ENCODE measurements around the gene RSL24D1.

RSL24D1 gene

DNA sequence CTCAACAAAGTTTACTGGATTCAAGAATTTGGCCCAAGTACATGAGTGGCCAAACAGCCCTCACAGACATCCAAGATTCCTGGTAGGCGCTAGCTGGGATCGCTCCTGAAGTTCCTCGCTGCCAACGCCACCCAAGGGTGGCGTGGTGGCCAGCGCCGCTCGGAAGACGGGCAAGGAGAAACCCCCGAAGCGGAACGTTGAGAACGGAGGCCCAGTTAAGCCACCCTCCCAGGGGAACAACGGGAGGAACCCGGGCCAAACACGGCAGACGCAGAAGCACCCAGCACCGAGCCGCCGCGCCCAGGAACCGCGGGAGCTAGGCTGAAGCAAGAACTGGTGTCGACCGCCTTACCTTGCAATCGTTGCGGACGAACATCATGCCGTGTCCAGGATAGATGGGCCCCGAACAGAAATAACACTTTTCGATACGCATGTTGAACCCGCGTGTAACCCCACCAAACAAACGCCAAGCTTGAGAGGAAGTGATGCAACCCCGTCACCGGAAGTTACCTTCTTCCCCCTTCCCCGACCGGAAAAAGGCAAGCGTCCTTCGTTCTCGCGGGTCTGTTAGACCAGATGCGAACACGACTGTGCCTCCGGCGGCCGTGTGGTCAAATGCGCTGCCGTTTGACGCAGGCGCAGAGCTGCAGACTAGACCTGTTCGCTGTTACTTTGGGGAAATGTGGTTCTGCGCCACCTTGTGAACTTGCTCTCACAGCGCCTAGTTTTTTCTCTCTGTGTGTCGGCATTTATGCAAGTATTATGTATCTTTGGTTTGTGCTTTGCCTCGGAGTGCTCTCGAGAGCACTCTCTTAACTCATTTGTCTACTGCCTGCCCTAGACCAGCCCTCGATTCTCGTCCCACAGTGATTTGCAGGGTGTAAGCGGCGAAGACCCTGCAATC lies at the start of gene RSL24D1:
RSL24D1 (minus strand) TSS at position 484 of the 904 bp plus-strand sequence; CDS start at position 433, 51 bp downstream.
- peak; percentile 94 for DNase-seq

DNA sequence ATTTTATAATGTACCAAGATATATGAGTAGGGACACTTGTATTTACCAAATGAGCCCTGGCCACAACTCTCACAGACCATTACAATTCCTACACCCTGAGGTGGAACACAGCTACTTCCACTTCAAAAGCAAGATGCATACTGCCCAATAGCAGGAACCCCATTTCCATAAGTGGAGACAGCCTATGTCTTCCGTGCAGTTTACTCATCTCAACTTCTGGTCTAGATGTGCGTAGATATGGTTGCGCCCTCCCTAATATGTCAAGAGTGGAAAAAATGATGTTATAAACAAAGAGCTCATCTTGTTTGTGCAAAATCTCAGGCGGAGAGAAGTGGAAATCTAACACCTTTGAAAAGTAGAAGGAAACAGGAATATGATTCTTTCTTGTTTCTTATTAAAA lies 48.3 kb upstream of the RSL24D1 start:
- no peak for DNase-seq

DNA sequence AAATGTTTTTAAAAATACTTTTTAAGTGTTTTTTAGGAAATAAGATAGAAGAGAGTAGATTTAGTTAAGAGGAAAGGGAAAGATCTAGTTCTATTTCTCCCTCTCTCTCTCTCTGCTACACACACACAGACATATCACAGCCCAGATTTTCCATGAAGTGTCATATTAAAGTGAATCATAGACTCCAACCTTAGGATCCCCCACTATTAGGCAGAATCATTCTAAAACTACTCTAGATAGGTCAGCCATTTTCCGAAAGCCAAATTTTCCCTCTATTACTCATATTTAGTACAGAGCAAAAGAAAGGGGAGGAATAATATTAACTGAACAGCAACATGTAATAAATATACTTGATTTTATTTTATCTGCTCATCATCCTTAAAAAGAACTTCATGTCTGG lies 45.1 kb upstream of the RSL24D1 start:
- no peak for DNase-seq

DNA sequence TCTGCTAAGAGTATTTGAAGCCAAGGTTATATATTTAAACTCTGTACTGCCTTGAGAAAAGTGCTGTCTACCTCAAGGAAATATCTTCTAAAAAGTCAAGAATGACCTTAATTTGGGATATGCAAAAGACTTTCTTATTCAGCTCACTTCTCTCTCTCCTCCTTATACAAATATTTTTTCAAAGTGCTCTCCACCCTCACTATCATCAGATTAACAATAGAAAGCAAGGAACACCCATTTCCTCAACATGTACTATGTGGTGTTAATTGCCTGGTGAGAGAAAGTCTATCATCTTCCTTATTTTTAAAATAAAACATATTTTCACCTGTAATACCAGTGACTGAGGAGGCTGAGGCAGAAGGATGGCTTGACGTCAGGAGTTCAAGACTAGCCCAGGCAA lies 44.4 kb upstream of the RSL24D1 start:
- no peak for DNase-seq

DNA sequence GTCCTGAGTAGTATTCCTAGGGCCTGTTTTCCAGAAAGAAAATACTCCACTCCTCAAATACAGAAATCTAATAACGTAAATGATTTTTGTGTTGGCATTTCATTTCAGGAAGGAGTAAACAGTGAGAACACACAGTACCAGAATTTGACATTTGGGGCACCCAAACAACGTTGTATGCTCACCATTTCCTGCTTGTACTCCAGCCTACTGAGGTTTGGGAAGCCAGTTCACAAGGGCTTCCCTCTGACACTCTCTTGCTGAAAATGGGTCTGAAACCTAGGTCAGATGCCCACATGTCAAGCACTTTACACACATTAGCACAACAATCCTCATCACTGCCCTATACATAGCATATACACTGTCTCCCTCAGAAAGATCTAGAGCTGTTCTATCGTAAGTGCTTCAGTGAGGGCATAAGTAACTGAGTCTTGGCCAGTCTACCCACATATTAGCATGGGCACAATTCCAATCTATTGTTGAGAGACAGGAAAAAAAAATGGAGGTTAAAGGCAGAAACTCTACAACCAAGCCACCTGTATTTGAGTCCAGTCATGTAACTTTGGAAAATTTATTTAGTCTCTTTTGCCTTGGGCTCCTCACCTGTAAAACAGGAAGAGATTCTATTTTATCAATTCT lies 43.5 kb upstream of the RSL24D1 start:
- no peak for DNase-seq

DNA sequence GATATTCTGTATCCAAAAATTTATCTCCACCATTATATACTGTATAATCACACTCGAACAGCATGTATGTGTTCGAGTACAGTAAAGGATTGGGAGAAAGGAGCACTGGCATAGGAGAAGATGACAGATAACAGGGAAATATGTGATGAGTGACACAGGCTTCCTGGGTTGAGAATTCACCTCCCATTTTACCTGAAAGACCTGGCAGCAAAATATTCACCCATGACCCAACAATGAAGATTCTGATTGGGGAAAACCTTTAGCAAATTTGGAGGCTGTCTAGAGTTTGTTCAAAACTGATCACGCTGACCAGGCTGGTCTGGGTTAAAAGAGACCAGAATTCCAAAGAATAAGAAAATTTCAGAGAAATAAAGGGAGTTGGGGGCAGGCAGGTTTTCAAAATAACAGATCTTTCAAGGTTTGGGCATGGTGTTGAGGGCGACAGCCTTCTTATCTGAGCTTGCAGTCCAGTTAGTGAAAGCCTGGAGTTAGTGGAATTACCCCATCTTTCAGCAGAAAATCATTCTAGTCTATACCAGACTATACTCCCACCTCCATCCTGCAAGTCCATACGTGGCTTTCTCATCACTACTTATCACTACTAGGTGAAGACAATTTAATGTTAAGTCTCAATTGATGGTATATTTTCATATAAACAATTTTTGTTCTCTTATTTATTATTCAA lies 42.8 kb upstream of the RSL24D1 start:
- DNase-seq = no peak

DNA sequence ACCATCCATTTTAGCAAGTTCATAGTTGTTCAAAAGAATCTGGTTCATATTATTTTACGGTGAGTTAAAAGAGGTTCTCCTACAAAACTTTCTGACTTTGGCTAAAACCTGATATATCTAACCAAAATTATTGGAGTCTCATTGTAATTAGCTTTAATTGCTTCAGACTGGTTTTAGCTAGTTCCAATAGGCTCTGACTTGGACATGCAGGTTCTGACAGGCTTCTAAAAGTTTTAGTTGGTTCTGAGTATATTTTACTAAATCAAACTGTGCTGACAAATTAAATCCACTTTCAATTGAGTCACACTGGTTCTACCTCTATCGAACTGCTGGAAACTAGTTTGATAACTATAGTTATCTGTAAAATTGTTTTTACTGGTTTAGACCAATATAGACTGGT lies 42.1 kb upstream of the RSL24D1 start:
- DNase-seq = no peak

DNA sequence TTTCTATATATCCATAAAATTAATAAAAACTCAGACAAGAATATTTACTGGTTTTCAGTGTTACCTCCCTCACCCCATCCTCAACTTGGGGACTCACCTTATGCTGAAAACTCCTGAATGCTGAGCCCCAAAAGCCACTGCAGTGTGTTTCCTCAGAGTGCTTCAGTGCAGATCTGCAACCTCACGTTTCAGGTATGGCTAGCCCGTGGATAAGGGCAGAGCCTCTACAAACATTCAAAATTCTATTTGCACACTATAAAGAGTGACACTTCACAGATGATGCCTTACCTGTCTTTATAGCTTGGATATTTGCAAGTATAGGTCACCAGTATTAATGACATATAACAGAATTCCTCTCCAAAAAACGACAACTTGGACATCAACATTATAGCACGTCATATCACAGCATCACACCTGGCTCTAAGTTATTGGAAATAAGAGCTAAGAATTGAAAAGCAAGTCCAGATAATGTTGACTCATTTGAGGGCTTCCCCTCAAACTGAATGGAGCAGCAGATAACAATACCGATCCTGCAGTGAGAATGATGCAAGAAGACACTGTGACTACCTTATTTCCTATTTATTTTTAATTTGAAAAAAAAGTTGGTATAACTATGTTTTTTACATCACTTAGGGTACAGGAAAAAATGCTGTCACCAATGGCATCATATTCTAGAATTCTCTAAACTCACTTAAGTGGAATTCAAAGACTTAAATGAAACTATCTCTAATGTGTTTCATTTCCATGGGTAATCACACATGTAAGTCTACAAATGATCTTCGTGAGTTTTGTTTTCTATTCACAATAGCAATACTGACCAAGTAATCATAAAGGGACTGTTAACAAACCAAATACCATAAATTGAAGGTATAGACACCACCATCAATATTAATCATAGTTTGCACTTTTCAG lies 40.7 kb upstream of the RSL24D1 start:
- DNase-seq = no peak

DNA sequence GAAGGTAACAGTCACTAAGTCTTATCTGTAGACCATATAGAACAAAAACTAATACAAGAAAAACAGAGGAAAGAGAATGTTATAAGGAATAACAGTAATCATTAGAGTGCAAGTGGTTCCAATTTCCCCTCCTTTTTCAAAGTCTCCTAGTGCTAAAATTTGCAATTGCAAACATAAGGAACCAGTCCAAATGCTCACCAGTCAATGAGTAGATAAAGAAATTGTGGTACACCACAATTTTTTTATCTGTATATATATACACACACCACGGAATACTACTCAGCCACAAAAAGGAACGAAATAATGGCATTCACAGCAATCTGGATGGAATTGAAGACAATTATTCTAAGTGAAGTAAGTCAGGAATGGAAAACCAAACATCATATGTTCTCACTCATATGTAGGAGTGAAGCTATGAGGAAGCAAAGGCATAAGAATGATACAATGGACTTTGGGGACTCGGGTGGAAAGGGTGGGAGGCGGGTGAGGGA lies 38.9 kb upstream of the RSL24D1 start:
- no peak for DNase-seq

DNA sequence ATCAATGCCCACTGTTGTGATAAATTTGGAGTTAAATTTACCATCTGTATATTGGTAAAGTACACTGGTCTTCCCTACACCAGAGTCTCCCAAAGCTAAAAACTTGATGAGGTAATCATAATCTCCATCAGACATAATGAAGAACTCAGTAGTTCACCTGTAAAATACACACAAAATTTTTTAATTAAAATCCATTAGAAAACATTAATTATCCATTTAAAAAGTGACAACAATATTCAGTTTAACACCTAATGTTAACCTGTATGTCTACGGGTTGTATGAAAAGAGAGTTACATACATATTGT lies 38.0 kb upstream of the RSL24D1 start:
- no peak for DNase-seq

DNA sequence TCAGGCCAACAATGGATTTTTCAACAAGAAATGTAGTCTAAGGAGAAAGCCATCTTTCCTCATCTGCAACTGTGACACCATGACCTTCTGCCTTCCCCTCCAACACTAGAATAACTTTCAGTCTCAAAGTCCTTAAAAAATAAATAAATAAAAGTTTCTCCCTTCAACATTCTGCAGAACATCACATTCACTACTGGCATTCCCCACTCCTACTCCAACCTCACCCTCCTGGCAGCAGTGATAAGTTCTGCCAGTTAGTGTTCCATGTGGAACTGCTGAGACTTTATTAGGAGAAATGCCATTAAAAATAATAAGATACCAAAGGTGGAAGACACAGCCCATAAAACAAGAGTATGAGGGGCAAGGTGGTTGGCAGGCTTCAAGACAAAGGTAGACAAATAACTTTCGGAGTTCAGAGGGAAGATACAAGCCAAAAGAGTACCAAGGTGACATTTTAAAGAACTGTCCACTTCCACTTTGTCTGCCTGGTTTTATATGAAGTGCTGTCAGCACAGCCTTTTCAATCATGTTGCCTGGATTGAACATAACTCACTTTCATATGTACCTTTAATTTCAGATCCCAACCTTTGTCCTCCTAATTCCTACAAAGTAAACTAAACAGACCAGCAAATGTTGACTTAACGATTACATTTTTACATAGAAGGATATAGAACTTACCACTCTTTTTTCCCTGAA lies 37.5 kb upstream of the RSL24D1 start:
- no peak for DNase-seq

DNA sequence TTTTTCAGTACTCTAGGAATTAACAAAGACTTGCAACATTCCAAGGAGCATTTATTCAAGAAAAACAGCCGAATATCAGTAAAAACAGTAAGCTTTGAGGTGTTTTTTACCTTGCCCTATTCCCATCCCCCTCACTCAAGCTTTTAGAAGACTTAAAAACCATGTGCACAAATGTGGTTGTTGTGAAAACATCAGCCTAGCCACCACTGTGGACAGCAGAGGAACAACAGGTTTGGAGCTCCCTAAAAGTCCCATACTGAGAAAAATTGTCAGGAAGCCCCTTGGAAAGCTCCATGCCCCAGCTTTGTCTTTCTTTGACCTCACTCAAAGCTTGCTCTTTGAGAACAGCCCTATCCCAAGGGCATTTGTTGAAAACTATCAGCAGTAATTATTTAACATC lies 34.7 kb upstream of the RSL24D1 start:
- no peak for DNase-seq

DNA sequence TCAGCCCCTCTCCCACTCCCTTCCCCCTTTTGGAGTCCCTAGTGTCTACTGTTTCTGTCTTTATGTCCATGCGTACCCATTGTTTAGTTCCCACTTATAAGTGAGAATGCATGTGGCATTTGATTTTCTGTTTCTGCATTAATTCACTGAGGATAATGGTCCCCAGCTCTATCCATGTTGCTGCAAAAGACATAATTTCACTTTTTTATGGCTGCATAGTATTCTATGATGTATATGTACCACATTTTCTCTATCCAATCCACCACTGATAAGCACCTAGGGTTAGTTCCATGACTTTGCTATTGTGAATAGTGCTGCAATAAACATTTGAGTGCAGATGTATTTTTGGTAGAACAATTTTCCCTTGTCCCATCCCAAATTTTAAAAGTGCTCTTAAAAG lies 34.2 kb upstream of the RSL24D1 start:
- DNase-seq = no peak

DNA sequence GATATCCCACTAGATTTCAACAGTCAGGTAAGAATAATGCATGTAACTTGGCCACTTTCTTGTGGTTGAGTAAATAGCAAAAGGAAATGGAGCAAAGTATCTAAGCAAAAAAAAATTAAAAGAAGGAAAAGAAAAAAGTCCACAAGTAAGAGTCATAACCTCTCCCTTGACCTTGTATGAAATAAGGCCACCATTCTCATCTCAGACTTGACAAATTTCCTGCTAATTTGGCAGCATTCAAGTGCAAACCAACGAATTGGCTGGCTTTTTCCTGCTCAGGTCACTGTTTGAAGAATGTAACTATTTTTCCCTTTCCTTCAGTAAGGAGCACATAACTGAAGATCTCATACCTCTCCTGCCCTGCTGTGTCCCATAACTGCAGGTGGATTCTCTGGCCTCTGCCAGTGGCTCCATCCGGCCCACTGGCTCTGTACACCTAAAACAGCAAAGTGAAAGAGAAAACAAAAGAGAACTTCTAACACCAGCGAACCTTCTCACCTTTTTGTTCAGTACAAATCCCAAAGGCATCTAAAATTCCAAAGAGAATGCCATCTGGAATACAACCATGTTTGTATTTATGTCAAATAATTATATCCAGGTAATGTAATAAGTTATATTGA lies 33.4 kb upstream of the RSL24D1 start:
- no peak for DNase-seq

DNA sequence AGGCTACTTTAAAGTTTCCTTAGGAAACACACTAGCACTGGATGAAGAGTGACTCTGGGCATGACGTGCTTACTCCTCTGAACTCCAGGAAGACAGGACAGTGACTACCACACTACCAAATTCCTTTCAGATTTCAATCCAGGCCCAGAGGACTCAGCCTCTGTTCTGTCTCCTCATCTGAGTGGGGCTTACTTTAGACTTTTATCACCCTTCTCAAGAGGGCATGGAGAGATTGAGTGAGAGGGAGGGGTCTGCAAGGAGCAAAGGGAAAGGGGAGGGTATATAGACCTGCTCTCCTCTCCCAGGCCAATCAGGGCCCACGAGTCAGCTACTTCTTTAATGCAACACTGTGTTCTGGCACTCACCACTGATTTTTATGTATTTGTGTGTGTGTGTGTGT lies 29.4 kb upstream of the RSL24D1 start:
- no peak for DNase-seq

DNA sequence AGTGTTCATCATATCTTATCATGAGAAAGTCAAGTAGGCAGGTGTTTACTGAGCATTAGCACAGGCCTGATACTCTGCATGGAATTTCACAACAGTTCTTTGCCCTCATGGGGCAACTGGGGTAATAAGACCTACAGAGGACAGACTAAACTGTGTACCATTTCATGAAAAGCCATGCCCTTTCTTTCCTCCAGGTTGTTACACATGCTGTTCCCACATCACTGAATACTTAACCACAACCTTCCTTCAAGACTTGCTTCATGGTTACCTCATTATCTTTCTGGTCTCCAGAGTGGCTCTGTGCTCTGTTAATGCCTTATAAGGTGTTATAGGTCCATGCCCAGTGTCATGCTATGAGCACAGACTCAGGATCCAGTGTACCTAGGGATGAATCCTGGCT lies 28.2 kb upstream of the RSL24D1 start:
- DNase-seq = no peak

DNA sequence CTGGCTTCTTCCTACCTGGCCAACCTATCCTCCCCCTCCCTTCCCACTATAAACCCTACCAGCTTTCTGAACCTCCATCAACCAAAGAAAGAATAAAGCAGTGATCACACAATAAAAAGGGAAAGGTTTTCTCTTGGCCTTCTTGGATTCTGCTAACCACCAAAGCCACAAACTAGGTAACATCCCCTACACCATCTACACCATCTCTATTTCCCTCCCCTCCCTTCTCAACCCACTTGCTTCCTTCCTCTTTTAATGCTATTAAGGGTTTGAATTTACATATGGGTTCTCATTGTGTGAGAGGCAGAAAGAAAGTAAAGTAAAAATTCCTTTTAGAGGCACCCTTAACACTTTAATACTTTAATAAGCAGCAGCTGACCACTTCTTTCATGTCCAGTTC lies 25.8 kb upstream of the RSL24D1 start:
- DNase-seq = no peak

DNA sequence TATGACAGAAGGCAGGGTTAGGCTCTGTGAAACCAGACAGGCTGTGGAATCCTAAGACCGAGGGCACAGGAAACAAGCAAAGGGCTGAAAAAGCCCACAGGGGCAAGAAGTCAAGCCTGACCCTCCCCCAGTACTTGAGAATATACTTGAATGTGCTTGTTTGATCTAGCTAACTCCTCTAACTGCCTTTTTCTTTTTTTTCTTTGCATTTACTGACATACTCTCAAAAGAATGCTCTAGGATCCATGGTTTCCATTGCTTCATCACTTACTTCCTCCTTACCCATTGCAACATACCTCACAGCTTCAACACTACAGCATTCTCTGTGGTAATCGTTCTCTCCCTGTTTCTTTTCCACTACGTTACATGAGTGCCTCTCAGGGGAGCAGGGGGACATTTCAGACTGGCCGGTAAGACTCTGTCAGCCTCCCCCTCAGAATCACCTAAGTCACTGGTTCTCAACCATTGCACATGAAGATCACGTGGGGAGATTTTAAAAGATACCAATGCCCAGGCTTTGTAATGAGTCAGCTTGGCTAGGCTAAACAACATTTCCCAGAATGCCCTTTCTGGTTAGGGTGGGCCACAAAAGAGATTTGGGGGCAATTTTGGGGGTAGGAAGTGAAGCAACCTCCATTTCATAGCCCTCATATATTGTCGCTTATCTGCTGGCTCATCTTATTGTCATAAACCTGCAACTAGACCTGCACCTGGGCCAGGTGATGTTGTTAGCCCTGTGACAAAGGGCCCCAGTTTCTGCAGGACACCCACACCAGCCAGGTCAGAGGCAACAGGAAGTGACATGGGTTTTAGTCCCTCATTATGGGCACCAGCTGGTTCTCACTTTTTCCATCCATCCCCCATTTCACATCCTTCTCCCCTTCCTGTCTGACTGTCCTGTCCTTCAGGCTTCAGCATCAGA lies 24.6 kb upstream of the RSL24D1 start:
- DNase-seq = no peak

DNA sequence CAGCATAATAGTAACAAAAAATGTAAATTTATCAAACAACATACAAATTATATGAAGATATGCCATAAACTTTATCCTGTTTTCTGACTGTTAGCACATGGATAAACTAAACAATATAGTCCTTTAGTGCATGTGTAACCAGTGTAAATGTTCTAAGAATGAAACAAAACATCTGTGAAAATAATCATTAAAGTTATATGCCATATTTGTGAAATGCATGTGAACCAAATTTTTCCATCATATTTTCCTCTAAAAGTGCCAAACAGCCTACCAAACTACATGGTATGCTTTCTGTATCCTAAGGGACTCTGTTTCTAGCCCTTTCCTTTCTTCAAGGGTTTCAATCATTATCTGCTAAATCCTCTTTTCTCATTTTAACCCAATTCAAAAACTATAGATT lies 23.9 kb upstream of the RSL24D1 start:
- DNase-seq = no peak

DNA sequence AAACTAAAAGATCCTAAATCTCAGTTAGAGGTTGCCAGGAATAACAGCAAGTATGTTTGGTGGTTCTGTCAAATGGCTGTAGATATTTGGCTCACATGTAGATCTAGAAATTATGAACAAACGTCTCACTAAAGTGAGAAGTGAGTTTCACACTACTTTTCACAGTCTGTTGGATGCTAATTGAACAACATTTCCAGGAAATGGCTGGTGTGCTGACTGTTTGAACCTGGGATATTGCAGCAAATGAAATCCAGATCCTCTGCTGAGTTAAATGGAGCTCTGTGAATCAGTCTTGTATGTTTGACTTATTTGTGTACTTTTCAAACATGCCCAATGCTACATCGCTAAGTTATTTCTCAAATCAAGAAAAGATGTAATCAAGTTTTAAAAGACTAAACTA lies 21.3 kb upstream of the RSL24D1 start:
- no peak for DNase-seq

DNA sequence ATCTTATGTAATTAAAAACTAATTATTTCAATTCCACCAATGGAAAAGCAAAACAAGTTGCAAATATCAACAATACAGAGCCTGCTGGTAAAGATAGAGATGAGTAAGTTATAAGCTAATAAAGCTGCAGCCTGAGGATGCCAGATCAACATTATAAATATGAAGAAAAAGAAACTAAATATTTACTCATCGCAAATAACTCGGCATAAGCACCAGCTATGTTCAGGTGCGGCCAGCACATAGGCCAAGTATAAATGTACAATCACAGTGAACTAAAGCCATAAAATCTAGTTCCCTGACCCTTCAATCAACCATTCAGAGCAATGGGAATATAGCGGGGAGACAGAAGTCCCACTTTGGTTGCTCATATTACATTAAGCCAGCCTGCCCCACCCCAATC lies 7.7 kb upstream of the RSL24D1 start:
- DNase-seq = no peak

Measured in NCI-H526 treated with DMSO at 0.1 percent for 48 hours (cell line).